Islet of Langerhans (tissue), 1 donor: ENCODE results near the gene ZNF385D.

Experiments
- FAIRE-seq: peaks from one replicate; lab custom pipeline; 2011; peaks lifted over from hg19 to GRCh38; lab: Jason Lieb, UNC

The ZNF385D gene

GRCh38 chr3:21592828-21593227 lies 158.2 kb downstream of the ZNF385D start:
- FAIRE-seq, result no peak

GRCh38 chr3:21587894-21588293 lies 163.1 kb downstream of the ZNF385D start:
- no peak for FAIRE-seq

- FAIRE-seq, result no peak
Measured at GRCh38 chr3:21585216-21585740, 165.7 kb downstream of the ZNF385D start.

GRCh38 chr3:21573291-21573690 lies 177.7 kb downstream of the ZNF385D start:
- FAIRE-seq, result no peak

GRCh38 chr3:21564531-21564930 lies 186.5 kb downstream of the ZNF385D start:
- FAIRE-seq, result no peak

- FAIRE-seq, result peak; percentile 82
Measured at GRCh38 chr3:21562243-21562642, 188.8 kb downstream of the ZNF385D start.

- no peak for FAIRE-seq
Measured at GRCh38 chr3:21561472-21561871, 189.5 kb downstream of the ZNF385D start.

GRCh38 chr3:21551019-21551418 lies 200.0 kb downstream of the ZNF385D start:
- FAIRE-seq, result no peak

- no peak for FAIRE-seq
Measured at GRCh38 chr3:21544076-21544462, 206.9 kb downstream of the ZNF385D start.

- FAIRE-seq, result no peak
Measured at GRCh38 chr3:21543380-21544075, 207.5 kb downstream of the ZNF385D start.

- FAIRE-seq, result no peak
Measured at GRCh38 chr3:21542656-21543379, 208.2 kb downstream of the ZNF385D start.

GRCh38 chr3:21540265-21540664 lies 210.7 kb downstream of the ZNF385D start:
- no peak for FAIRE-seq

GRCh38 chr3:21534462-21534861 lies 216.5 kb downstream of the ZNF385D start:
- no peak for FAIRE-seq

GRCh38 chr3:21533002-21533401 lies 218.0 kb downstream of the ZNF385D start:
- no peak for FAIRE-seq

GRCh38 chr3:21531909-21532308 lies 219.1 kb downstream of the ZNF385D start:
- no peak for FAIRE-seq

- no peak for FAIRE-seq
Measured at GRCh38 chr3:21528291-21528995, 222.6 kb downstream of the ZNF385D start.

- FAIRE-seq, result no peak
Measured at GRCh38 chr3:21526461-21526860, 224.5 kb downstream of the ZNF385D start.

GRCh38 chr3:21524133-21524532 lies 226.9 kb downstream of the ZNF385D start:
- FAIRE-seq, result no peak

- no peak for FAIRE-seq
Measured at GRCh38 chr3:21520106-21520963, 230.7 kb downstream of the ZNF385D start.

GRCh38 chr3:21517184-21517583 lies 233.8 kb downstream of the ZNF385D start:
- FAIRE-seq, result no peak

GRCh38 chr3:21515417-21515816 lies 235.6 kb downstream of the ZNF385D start:
- FAIRE-seq, result no peak
